ENCODE results near the gene LPIN3.
"Not testable (repeated sequence)": the region's sequence is repeated elsewhere in the genome, so short reads cannot be mapped to it uniquely, and the experiment has no call there.

The LPIN3 gene, protein sequence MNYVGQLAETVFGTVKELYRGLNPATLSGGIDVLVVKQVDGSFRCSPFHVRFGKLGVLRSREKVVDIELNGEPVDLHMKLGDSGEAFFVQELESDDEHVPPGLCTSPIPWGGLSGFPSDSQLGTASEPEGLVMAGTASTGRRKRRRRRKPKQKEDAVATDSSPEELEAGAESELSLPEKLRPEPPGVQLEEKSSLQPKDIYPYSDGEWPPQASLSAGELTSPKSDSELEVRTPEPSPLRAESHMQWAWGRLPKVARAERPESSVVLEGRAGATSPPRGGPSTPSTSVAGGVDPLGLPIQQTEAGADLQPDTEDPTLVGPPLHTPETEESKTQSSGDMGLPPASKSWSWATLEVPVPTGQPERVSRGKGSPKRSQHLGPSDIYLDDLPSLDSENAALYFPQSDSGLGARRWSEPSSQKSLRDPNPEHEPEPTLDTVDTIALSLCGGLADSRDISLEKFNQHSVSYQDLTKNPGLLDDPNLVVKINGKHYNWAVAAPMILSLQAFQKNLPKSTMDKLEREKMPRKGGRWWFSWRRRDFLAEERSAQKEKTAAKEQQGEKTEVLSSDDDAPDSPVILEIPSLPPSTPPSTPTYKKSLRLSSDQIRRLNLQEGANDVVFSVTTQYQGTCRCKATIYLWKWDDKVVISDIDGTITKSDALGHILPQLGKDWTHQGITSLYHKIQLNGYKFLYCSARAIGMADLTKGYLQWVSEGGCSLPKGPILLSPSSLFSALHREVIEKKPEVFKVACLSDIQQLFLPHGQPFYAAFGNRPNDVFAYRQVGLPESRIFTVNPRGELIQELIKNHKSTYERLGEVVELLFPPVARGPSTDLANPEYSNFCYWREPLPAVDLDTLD

DNA sequence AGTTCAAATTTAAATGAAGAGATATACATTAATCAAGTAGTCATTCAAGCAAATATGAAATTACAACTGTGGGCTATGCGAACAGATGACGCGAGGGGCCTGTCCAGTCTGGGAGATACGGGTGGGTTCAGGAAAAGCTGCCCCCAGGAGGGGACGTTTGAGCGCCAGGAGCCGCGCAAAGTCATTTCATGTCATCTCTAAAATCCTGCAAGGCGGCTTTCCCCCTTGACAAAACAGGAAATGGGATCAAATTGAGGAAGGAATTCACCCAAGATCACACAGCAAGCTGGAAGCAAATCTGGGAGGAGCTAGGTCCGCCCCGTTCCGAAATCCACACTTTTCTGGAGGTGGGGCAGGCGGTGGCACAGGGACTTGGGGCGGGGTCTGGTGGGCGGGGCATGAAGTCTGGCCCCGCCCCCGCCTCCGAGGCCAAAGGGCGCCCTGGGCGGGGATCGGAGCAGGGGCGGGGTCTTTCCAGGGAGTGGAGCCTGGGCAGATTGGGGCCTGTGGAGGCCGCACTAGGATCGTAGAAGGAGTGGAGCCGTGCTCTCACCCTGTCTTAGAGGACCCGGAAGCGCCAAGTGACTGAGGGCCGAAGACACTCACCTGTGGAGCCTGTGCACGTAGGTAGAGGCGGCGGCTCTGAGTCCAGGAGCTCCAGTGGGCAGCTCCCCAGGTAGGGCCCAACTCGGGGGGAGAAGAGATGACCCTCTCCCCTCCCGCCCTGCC is at the start of gene LPIN3:
TSS of gene LPIN3 (plus strand) at position 495 of the 729 bp plus-strand sequence. CDS start 4,983 bp downstream, outside the sequence.
- peak; percentile 85 for DNase-seq

DNA sequence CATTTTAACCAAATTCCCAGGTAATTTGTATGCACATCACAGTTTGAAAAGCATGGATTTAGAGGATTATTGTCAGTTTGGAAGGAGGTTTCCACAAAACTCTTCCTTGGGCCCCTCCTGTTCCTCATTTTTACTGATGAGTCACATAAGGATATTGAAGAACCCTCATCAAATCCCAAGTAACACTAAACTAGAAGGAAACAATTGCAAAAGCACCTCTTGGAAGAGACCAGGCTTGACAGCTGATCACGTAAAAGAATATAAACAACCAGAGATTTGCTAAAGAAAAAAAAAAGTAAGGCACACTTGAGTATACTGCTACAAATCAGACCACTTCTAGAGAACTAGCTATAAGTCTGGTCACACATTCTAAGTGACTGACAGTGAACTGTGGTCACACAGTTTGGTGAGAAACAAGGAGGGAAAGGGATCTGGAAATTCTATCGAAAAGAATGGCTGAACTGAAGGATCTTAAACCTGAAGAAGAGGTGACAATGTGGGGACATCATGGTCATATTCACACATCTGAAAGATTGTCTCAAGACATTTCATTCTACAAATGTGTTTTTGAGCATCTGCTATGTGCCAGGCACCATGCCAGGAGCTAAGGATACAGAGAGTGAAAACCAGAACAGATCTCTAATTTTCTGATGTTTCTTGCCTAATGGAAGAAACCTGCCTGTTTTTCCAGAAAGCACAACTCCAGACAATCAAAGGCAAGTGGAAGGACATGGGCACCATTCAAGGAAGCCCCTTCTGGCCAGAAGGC is 47.2 kb upstream of the LPIN3 start:
- DNase-seq = no peak

DNA sequence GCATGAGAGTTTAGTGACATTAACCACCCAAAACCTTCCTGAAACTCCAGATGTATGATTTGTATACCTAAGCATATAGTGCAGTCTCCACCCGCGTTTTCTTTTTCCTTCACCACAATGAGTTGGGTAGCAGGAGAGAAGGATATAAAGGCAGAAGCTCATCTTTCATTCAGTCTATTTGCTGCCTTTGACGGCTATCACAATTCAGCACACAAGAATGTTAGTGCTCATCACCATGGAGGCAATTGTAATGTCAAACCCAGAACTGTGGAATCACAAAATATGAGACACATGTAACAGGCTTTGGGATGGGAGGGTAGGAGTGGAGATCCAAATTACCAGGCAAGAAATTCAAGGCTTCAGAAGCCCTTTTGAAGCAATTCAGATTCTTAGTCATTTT is 40.7 kb upstream of the LPIN3 start:
- DNase-seq = no peak

DNA sequence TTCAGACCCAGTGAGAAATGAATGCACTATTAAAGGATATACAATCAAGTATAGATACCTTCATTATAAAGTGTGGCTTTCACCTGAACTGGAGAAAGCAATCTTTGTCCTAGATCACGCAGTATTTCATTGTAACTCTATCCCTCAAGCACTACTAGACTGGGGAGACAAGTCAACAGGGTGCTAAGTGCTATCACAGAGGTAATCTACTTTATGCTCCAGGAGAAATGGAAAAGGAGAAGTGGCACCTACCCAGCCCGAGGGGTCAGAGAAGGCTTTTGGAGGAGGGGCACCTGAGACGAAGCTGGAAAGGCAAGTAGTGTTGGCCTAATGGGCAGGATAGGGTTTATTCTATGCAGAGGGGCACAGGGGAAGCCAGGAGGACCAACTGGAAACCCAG is 40.2 kb upstream of the LPIN3 start:
- no peak for DNase-seq

DNA sequence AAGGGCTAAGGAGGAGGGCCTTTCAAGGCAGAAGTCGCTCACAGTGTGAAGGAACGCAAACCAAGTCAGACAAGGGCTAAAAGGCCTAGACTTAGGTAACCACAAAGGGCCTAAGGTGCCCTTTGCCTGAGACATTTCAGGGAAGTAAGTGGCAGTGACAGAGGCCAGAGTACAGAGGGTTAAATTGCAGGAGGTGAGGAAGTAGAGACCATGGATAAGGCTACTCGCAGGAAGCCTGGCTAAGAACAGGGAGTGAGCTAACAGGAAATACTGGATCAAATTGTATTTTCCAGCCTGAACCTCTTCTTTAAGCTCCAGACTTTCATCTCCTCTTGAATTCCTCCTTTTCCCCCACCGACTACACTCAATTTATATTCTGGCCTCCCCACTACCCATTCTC is 39.7 kb upstream of the LPIN3 start:
- DNase-seq = no peak

DNA sequence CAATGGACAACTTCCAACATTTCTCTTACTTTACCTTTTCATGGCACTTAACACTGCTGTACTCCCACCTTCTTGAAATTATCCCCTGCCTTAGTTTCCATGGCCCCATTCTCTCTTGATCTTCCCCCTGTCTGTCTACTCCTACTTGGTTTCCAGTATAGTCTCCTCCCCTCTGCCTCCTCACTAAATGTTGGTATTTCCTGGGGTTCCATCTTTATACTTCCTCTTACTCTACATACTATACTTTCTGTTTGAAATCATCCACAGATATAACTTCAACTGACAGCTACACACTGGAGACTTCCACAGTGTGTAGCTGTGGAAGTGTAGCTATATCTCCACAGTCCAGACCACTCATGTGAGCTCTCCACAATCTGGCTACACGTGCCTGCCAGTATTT is 36.6 kb upstream of the LPIN3 start:
- DNase-seq = no peak

DNA sequence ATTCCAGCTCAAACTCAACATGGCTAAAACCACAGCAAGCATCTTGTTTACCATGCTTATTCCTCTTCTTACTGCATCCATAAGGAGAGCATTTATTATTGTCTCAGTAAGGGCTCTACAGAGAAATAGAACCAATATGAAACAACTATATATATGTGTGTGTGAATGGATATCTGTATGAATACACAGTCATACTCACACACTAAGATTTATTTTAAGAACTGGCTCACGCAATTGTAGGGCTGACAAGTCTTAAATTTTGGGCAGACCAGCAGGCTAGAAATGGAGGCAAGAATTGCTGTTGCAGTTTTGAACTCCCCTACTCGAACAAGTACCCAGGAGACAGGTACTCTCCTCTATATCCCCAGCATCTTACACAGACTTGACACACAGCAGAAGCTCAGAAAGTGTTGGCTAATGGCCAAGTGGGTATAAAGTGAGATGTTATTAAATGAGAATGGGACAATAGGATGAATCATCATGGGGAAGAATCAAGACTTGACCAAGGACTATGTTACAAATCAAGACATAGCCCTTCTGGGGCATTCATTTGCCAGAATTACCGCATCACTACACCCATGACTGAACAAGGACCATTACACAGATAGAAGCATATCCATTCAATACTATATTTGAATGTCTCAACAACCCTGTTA is 36.1 kb upstream of the LPIN3 start:
- DNase-seq = no peak

DNA sequence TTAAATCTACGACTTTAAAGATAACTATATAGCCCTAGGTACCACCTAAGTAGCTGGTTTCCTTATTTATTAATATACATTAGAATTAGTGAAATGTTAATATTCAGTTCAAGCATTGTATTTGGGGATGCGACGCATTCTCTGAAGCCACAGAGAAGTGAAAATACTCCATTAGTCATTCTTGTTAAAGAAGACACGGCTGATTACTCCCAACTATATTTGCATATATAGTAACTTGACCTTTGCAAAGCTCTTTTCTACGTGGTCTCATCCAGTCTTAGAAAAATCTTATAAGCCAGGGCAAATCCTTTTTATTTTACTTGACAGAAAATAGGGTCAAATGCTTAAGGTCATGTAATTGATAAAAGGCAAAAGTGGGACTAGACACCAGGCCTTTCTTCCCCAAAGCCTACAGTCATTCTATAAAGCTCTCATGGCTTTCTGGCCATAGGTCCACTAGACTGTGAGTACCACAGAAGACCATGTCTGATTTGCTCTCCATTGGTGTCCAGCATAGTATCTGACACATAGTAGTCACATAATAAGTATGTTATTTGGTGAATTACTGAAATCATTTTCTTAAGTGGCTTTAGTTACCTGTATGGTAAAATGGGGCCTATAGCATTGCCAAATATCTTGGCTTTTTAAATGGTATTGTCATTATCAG is 34.4 kb upstream of the LPIN3 start:
- no peak for DNase-seq

DNA sequence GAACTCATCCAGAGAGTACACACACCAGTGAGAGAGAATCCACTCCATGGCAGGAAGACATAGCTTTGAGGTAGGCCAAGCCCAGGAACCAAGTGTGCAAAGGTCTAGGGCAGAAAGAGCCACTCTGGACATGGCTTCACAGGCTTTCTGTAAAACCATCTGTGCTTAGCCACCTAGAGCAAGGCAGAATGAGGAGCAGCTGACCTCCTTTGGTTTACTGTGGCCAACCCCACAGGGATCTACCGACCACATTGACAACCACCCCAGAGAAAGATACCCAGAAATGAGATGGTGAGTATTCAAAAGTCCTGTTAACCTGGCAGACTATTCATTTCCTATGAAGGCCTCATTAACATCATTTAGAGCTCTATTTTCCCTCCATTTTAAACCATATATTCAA is 33.6 kb upstream of the LPIN3 start:
- DNase-seq = no peak

DNA sequence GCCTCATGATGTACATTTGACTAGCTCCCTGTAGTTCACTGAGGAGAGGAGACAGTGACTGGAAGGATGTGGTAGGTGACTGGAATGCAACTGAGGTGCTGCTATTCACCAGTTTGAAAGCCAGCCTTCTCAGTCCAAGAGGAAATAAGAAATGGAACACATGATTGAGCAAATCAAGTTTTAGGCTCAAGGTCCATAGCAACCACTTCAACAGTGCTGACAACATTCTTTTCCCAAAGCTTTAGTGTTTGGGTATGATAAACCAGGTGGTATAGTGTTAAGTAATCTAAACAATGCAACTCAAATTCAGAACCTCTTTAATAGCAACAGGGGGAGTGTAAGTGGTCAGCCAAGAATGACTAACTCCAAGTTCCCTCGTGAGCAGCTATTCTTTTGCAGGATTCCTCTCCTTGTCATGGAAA is 32.3 kb upstream of the LPIN3 start:
- no peak for DNase-seq

DNA sequence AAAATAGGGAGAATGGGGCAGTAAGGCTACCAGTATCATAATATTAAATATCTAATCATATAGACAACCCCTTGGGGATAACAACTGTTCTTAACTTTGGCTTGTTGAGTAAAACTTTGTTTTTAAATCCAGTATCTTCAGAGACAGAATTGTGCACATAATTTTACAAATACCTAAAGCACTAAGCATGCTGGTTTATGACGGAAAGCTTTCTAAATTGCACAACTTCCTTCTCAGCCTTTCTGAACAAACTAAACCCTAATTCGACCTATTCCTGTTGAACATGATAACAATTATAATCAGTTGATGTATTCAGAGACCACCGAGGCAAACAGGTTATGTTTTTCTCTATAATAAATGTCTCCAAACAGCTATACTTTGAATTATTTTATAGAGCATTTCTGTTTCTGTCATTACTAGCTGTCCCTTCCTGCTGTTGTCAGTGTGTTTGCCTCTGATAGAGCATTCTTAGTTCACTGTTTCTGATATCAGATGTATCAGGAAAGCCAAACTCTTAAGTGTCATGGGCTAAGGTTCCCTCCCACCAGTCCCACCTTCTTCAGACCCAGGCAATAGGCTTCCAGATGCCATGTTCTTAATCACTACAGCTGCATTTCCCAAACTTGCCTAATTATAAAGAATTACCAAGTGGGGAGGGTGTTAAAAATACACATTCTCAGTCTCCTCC is 31.8 kb upstream of the LPIN3 start:
- no peak for DNase-seq

DNA sequence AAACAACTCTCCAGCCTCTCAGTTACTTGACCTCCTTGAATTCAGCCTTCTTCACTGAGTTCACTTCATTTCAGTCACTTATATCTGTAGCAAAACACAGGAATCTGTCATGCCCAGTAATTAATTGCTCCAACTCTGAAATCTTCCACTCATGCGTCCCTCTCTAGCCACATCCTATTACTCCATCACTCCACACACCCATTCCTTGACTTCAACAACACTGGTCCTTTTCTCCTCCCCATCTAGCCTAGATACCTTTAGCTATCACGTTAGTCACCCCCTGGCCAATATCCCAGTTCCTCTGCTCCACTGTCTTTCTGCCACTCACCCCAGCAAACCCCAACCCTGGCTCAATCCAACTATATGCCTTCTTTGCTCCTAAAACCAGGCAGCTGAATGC is 30.8 kb upstream of the LPIN3 start:
- no peak for DNase-seq

DNA sequence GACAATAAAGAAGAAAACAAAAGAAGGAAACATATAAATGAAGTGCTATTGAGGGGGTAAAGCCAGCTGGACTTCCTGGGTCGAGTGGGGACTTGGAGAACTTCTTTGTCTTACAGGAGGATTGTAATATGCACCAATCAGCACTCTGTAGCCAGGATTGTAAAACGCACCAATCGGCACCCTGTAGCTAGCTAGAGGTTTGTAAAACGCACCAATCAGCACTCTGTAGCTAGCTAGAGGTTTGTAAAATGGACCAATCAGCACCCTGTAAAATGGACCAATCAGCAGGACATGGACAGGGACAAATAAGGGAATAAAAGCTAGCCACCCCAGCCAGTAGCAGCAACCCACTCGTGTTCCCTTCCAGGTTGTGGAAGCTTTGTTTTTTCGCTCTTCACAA is 28.6 kb upstream of the LPIN3 start:
- not testable (repeated sequence) for DNase-seq

DNA sequence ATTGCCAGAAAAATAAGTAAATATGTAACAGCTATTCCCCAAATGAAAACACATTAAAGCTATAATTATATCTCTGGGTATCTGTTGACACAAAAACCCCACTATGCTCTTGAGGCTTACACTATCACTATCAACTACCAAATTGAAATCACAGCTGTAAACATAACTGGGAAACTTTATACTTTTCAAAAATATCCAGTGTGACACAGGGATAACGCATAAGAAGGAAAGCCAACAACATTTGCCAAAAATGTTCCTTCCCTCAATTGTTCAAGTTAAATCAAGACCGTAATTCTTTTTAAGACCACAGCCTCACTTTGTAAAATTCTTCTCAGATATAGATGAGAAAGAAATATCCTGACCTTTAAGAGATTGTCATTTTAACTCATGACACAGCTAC is 26.2 kb upstream of the LPIN3 start:
- DNase-seq = no peak

DNA sequence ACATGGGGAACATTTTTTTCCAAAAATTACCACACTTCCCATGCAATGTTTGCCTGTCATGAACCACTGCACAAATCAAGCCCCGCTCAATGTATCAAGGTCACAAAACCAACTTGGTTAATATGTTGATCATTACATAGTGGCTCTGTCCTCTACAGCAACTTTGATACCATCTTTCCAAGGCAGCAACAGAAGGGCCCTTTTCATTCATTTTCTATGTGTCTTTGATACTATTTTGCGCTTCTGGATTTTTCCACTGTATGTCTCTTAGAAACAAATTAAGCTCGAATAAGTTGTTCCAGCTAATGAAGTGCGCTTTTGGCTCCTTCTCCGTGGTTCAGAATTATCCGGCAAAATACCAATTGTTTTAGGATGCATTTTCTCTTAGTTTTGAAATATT is 24.6 kb upstream of the LPIN3 start:
- no peak for DNase-seq

DNA sequence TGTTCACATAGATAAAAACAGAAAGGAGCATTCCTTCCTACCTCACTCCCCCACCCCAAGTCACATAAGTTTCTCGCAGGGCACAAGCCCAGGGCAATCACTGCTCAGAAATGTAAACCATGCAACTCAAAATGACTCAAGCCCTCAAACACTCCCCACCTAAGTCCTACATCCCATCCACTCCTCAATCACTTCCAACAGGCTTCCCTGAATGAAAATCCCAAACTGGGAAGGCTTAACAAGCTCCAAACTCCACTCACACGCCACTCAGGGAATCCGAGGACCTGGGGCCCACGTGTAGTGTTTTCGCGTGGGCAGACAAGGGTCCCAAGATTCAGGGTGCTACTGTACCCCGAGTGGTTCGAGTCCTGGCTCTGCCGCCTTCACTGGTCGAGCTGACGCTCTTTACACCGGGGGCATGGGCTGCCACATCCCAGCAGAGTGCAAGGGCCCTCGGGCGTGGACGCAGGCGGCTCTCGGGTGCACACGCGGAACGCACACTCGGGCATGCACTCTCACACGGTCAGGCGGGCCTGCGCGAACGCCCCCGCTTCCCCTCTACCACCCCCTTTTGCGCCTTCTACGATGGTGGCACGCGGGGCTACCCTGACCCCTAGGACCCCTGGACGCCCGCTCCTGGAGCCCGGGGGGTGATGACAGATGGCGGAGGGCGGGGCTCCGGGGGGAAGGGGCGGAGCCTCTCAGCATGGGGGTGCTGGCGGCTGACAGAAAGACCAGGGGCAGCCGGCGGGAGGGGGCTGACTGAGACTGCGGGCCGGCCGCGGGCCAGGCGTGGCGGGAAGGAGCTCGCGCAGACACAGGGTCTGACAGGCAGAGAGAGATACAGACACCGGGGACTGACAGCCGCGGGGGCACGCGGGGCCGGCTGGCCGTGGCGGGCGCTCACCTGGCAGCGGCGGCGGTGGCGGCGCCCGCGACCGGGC is 23.7 kb upstream of the LPIN3 start:
- peak; percentile 36 for DNase-seq

DNA sequence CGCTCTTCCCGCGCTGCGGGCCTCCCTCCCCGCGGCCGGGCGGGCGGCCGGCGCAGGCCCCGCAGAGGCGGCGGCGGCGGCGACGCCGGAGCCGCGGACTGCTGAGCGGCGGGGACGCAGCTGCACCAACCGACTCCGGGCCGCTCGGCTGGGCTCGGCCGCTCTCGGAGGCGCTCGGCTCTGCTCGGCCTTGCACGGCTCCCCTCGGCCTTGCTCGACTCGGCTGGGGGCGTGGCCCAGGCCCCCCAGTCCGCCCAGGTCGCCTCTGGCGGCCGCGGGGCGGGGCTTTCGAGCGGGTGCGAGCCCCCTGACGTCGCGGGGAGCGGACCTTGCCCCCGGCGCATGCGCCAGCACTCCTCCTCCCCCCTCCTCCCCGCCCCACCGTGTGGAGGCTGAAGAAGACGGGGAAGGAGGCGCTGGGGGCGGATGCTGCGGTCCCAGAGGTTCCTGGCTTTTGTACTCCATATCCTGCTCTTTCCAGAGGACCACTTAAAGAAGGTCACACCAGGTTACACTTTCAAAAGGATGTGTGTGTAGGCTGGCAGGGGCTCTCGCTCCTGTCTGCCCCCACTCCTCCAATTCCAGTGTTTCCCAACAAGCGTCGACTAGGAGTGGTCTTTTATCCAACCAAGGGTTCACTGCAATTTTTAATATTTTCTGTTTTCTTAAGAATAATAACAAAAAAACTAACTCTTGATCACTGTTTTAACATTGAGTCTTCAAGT is 22.9 kb upstream of the LPIN3 start, which contains the start of gene ZHX3:
TSS of gene ZHX3 (minus strand) at position 186 of the 725 bp plus-strand sequence. CDS start 112,815 bp downstream, outside the sequence.
- peak; percentile 94 for DNase-seq

DNA sequence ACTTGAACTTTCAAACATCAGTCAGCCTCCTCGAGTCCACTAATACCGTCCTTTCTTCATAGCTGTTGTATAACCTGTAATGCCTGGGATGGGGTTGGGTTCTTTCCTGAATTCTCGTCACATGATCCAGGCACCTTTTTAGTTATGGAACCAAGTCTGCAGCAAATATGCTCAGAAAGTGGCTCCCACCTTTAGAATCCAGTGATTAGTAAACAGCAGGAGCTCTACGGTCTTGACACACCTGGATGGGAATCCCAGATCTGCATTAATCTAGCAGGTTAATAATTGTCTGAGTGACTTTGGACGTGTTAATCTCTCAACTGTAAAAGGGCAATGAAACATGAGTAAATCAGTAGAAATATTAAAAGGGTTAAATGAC is 22.4 kb upstream of the LPIN3 start:
- no peak for DNase-seq

DNA sequence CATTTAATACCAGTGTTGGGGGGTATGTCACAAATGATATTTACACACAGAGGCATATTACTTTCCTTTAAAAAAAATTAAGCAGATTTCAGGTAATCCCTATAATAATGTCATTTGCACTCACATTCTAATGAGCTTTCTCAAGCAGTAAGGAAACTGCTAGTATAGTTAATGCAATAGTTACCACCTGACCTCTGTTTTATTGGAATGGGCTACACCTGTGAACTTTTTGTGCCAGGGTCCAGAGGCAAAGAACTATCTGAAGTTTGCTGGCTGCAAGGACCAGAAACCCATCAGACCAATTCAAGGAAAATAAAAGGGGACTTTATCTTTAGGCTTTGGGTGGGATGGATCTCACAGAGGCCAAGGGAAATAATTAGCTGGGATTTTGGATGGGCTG is 20.2 kb upstream of the LPIN3 start:
- no peak for DNase-seq
